Adrenal gland (tissue), 5 donors: ENCODE measurements around the gene PPL.

Source experiments
- CTCF ChIP-seq, 6 experiments: fragments of 450-650 bp in 4 of 6; fragments of 200-600 bp in 2 of 6; sonication (generic) in 1 of 6; IDR thresholded peaks; 1 replicate in 5 of 6; 2 replicates in 1 of 6; pipeline versions ENCODE4 v1.5.1 to v1.8.0; 2016 to 2021; ENCODE audit warnings: antibody characterized with exemption in 6 of 6, mild to moderate bottlenecking in 2 of 6, moderate library complexity in 1 of 6
- POLR2A ChIP-seq, 2 donors: fragments of 450-650 bp; IDR thresholded peaks; one replicate each; pipeline ENCODE4 v1.6.1; 2017; ENCODE audit warnings: antibody characterized with exemption in 2 of 2, mild to moderate bottlenecking in 2 of 2, moderate library complexity in 1 of 2
- donor health status: DM: no; HTN: no; CAD: no.

DNA sequence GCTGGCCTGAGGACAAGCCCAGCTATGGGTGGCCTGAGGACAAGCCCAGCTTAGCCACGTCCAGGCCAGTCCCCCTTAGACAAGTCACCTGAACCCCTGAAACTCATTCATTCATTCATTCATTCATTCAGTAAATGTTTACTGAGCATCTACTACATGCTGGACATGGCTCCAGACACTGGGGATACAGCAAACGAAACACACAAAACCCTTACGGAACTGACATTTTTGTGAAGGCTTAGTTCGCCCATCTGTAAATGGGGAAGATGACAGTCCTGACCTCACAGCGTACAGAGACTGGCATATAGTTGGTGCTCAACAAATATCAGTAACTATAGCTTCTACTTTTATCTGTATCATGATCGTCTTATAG is 37.5 kb downstream of the PPL start:
- TF ChIP-seq POLR2A (IDR thresholded peaks at IDR 0.05) (no peak), CTCF (IDR thresholded peaks at IDR 0.05) (no peak)
